Astrocyte of the spinal cord (primary cell): Measurements from ENCODE around the gene NDUFS6.
A peak's percentile ranks its signal among the peaks of the same experiment; 100 is the strongest.

ENCODE experiments used
- DNase-seq: peaks from one replicate; pipeline ENCODE4 v3.0.0; 2011; ENCODE audit warnings: low read depth, low spot score
- H3K4me3 ChIP-seq: 2 replicates; pipeline ENCODE4 v1.5.1; 2011; ENCODE audit warnings: low read depth, mild to moderate bottlenecking, low read length, moderate library complexity
- in situ Hi-C: cut with HindIII; loops from 2 replicates; pipeline ENCODE4 v1.10.0; 2017; ENCODE audit warnings: low sequenced_read_pairs
- TF ChIP-seq, protein P1 (sequence below): IDR thresholded peaks from 2 replicates; pipeline ENCODE4 v1.5.1; 2012; ENCODE audit warnings: low read depth, mild to moderate bottlenecking, low read length, inconsistent platforms

The NDUFS6 gene

GRCh38 chr5:1801222-1801966 is at the start of gene NDUFS6:
Gene NDUFS6, plus strand, starts transcription at chr5:1801407. Its CDS starts 11 bp downstream, at chr5:1801418.
- peak within 1 kb of the TSS; percentile 81 for H3K4me3 ChIP-seq
- peak; percentile 69 for DNase-seq
- TF ChIP-seq, protein P1, sequence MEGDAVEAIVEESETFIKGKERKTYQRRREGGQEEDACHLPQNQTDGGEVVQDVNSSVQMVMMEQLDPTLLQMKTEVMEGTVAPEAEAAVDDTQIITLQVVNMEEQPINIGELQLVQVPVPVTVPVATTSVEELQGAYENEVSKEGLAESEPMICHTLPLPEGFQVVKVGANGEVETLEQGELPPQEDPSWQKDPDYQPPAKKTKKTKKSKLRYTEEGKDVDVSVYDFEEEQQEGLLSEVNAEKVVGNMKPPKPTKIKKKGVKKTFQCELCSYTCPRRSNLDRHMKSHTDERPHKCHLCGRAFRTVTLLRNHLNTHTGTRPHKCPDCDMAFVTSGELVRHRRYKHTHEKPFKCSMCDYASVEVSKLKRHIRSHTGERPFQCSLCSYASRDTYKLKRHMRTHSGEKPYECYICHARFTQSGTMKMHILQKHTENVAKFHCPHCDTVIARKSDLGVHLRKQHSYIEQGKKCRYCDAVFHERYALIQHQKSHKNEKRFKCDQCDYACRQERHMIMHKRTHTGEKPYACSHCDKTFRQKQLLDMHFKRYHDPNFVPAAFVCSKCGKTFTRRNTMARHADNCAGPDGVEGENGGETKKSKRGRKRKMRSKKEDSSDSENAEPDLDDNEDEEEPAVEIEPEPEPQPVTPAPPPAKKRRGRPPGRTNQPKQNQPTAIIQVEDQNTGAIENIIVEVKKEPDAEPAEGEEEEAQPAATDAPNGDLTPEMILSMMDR: no peak
- in situ Hi-C loops: no loop called here

DNA sequence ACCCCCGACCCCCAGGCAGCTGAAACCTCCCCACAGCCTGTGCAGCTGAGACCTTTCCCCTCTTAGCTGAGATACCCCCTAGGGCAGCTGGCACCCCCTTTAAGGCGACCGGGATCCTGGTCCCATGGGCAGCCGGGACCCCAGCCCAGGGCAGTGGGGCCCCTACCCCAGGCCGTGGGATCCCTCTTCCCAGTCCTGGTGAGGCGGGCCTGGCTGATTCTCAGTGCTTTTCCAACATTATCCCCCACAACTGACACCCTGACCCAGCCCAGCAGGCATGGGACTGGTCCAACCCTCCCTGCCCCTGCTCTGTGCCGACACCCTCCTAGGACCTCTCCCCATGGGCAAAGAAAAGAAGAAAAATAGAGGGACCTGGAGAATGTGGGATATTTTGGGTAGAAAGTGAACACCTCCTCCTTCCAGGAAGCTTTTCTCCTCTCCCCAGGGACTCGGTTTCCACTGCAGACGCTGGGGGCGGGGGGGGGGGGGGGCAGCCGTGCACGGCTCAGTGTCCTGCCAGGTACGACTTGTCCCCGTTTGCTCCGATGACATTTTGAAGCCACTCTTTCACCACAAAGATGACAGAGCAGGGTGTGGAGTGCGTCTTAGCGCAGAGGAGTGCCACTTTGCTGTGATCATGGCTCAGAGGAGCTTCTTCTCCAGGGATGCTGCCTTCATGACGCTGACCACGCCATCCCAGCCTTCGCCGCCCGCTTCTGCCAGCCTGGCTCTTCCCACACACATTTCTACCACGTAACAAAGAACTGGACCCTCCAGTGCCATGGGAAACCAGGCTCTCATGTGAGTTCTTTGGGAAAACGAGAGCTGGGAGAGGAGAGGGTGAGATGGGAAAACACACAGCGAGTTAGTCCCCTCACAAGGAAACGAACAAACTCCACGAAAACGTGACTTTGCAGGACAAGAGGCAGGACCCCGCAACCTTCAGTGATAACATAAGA is 49.1 kb upstream of the NDUFS6 start:
- in situ Hi-C loops: no loop called here
- TF ChIP-seq, protein P1: no peak
- H3K4me3 ChIP-seq: no peak overlapping the region
- DNase-seq: no peak

DNA sequence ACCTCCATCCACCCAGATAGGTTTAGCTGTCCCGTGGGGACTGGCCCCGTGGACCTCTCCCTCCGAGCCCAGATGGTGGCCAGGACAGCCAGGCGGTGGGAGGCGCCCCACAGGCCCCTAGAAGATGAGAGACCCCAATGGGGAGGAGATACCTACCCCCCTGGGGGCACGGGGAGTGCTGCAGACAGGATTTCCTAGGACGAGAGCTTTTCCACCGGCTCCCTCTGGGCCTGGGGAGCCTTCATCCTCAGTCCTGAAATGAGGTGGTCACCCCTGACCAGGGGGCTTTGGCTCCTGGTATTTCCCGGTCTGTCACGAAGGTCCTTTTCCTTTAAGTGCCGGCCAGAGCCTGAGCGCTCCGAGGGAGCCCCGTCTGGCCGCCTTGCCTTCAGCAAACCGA is 48.3 kb upstream of the NDUFS6 start:
- TF ChIP-seq, protein P1: no peak
- in situ Hi-C loops: no loop called here
- no peak overlapping the region for H3K4me3 ChIP-seq
- DNase-seq: no peak

DNA sequence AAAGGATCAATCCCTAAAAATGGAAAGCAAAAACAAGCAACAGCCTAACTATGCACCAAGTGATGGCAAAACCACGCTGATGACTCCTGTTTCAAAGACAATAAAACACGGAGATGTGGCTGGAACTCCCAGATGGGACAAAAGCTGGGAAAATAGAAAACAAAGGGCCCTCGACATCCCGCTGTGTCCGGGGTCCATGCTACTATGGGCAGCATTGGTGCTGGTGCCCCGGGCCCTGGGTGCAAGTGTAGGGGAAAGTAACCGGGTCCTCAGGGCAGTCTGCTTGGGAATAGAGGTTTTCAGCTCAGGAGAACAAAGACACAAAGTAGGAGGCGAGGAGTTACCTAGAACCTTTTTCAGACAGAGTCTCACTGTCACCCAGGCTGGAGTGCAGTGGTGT is 47.7 kb upstream of the NDUFS6 start:
- H3K4me3 ChIP-seq: no peak overlapping the region
- in situ Hi-C loops: no loop called here
- TF ChIP-seq, protein P1: no peak
- no peak for DNase-seq

DNA sequence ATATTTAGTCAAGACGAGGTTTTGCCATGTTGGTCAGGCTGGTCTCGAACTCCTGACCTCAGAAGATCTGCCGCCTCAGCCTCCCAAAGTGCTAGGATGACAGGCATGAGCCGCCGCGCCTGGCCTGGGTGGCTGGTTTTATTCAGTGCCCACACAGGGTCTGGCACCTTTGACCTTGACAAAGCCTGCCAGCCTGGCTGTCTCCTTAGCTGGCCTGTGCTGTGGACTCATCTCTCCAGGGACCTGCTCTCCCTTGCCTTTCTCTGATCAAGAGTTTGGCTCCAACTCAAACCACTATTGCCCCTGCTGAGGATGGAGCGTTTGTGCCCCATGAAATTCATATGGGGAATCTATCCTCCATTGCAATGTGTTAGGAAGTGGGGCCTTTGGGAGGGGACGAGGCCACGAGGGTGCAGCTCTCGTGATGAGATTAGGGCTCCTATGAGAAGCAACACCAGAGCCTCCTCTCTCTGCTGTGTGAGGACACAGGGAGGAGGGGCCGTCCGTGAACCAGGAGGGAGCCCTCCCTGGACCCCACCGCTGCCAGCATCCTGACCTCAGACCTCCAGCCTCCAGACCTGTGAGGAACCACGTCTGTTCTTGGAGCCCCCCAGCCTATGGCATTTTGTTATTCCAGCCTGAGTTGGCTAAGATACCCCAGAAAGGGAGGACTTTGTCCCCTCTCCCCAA is 46.5 kb upstream of the NDUFS6 start:
- TF ChIP-seq, protein P1: no peak
- no peak overlapping the region for H3K4me3 ChIP-seq
- in situ Hi-C loops: no loop called here
- DNase-seq: no peak

DNA sequence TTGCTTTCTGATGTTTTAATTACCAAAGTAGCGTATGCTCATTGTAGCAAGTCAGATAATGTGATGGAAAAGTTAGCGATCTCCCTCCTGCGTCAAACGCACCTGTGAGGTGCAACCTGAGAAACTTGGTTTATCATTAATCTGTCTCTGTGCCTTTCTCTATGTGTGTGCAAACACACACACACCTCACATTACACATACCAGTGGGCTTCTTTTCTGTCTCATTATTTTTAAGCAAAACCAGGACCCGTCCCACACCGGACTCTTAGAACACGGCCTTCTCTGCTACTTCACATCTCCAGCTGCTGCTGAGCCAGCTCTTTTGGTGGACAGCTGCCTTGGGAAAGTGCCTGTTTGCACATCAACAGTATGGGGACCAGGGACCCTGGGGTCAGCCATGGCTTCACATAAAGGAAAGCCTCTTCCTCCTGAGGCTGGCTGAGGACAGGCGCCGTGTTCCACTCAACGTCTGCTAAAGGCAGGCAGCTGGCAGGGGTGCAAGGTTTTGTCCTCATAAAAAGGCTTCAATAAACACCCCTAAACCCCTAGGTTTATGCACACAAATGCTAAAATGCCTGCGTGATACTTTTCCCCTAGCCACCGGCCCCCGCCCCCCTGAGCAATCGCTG is 45.8 kb upstream of the NDUFS6 start:
- TF ChIP-seq, protein P1: no peak
- no peak for DNase-seq
- H3K4me3 ChIP-seq: no peak overlapping the region
- in situ Hi-C loops: no loop called here
